Tibial artery (tissue), 4 donors: ENCODE data around the gene DCAF4.

Source experiments
- DNase-seq, 2 donors: peaks; one replicate each; pipeline ENCODE4 v3.0.0-alpha.2; 2019
- H3K27ac ChIP-seq, 2 donors: fragments of 200-600 bp; sonication (generic) in 1 of 2; 1 replicate in 1 of 2; 2 replicates in 1 of 2; pipeline ENCODE4 v1.5.1; 2018 to 2019; ENCODE audit warnings: mild to moderate bottlenecking in 1 of 2
- H3K27me3 ChIP-seq, 2 donors: fragments of 200-600 bp; sonication (generic) in 1 of 2; one replicate each; pipeline versions ENCODE4 v1.5.1 to v1.6.0; 2016 to 2019
- H3K36me3 ChIP-seq, 3 donors: fragments of 200-600 bp; sonication (generic) in 2 of 3; one replicate each; pipeline ENCODE4 v1.5.1; 2016 to 2019; ENCODE audit warnings: mild to moderate bottlenecking in 2 of 3
- H3K4me1 ChIP-seq, 4 donors: fragments of 200-600 bp; sonication (generic) in 2 of 4; 1 replicate in 3 of 4; 2 replicates in 1 of 4; pipeline ENCODE4 v1.5.1; 2016 to 2019
- H3K4me3 ChIP-seq, 2 donors: fragments of 200-600 bp; sonication (generic) in 1 of 2; 1 replicate in 1 of 2; 2 replicates in 1 of 2; pipeline ENCODE4 v1.5.1; 2018 to 2019; ENCODE audit warnings: mild to moderate bottlenecking in 2 of 2
- H3K9me3 ChIP-seq, 3 donors: fragments of 200-600 bp; sonication (generic) in 1 of 3; one replicate each; pipeline ENCODE4 v1.5.1; 2016 to 2019
- CTCF ChIP-seq, 2 experiments: fragments of 200-600 bp in 1 of 2; fragments of 450-650 bp in 1 of 2; IDR thresholded peaks; one replicate each; pipeline ENCODE4 v1.5.1; 2017 to 2019; ENCODE audit warnings: antibody characterized with exemption in 2 of 2, mild to moderate bottlenecking in 1 of 2, moderate library complexity in 1 of 2
- intact Hi-C: fragments of 100-400 bp; cut with DNase I; formaldehyde crosslinking; loops from one replicate; pipeline ENCODE4 v1.15.0; 2023; ENCODE audit warnings: low total_unique reads

Gene DCAF4

GRCh38 chr14:72880820-72881219, 45.4 kb upstream of the DCAF4 start:
- no peak overlapping the region for H3K27ac ChIP-seq
- TF ChIP-seq CTCF (IDR thresholded peaks at IDR 0.05): no peak
- no peaks in the 10 kb centered on the region for H3K27me3 ChIP-seq
- DNase-seq: no peak
- H3K4me3 ChIP-seq: no peak overlapping the region
- H3K36me3 ChIP-seq: no peaks in the 10 kb centered on the region
- intact Hi-C loops: no loop called here
- no peaks in the 10 kb centered on the region for H3K4me1 ChIP-seq
- no peaks in the 10 kb centered on the region for H3K9me3 ChIP-seq

- H3K4me3 ChIP-seq: no peak overlapping the region
- no peaks in the 10 kb centered on the region for H3K27me3 ChIP-seq
- H3K27ac ChIP-seq: no peak overlapping the region
- intact Hi-C loops: no loop called here
- DNase-seq: no peak
- H3K9me3 ChIP-seq: no peaks in the 10 kb centered on the region
- no peak for TF ChIP-seq CTCF (IDR thresholded peaks at IDR 0.05)
- H3K4me1 ChIP-seq: no peaks in the 10 kb centered on the region
- no peaks in the 10 kb centered on the region for H3K36me3 ChIP-seq
Measured at GRCh38 chr14:72881543-72881942, 44.7 kb upstream of the DCAF4 start.

- Histone ChIP-seq H3K9me3 (no peaks in the 10 kb centered on the region), H3K4me3 (no peak overlapping the region), H3K27me3 (no peaks in the 10 kb centered on the region), H3K4me1 (no peaks in the 10 kb centered on the region), H3K27ac (no peak overlapping the region), H3K36me3 (no peaks in the 10 kb centered on the region)
- no peak for TF ChIP-seq CTCF (IDR thresholded peaks at IDR 0.05)
- intact Hi-C loops: no loop called here
- no peak for DNase-seq
Measured at GRCh38 chr14:72882047-72882446, 44.2 kb upstream of the DCAF4 start.

- H3K27ac ChIP-seq: no peak overlapping the region
- no peaks in the 10 kb centered on the region for H3K36me3 ChIP-seq
- TF ChIP-seq CTCF (IDR thresholded peaks at IDR 0.05): no peak
- intact Hi-C loops: no loop called here
- no peak overlapping the region for H3K4me3 ChIP-seq
- no peaks in the 10 kb centered on the region for H3K27me3 ChIP-seq
- DNase-seq: no peak
- no peaks in the 10 kb centered on the region for H3K4me1 ChIP-seq
- H3K9me3 ChIP-seq: no peaks in the 10 kb centered on the region
Measured at GRCh38 chr14:72882463-72882862, 43.8 kb upstream of the DCAF4 start.

GRCh38 chr14:72883109-72883508, 43.2 kb upstream of the DCAF4 start:
- Histone ChIP-seq H3K4me1 (no peaks in the 10 kb centered on the region), H3K36me3 (no peaks in the 10 kb centered on the region), H3K9me3 (no peaks in the 10 kb centered on the region), H3K27me3 (no peaks in the 10 kb centered on the region), H3K4me3 (no peak overlapping the region), H3K27ac (no peak overlapping the region)
- no peak for DNase-seq
- intact Hi-C loops: no loop called here
- TF ChIP-seq CTCF (IDR thresholded peaks at IDR 0.05): no peak

GRCh38 chr14:72883961-72884360, 42.3 kb upstream of the DCAF4 start:
- H3K27ac ChIP-seq: no peak overlapping the region
- intact Hi-C loops: no loop called here

More at GRCh38 chr14:72883961-72884360, 42.3 kb upstream of the DCAF4 start:
- Histone ChIP-seq H3K9me3 (no peaks in the 10 kb centered on the region), H3K36me3 (no peaks in the 10 kb centered on the region), H3K4me1 (no peaks in the 10 kb centered on the region), H3K4me3 (no peak overlapping the region), H3K27me3 (no peaks in the 10 kb centered on the region)
- DNase-seq: no peak
- no peak for TF ChIP-seq CTCF (IDR thresholded peaks at IDR 0.05)
